SK-N-SH treated with all-trans-retinoic acid at 6 μM for 48 hours (cell line): Measurements from ENCODE around the gene FBXL19.

Experiments used
- BACH2 ChIP-seq: fragments of 250-450 bp; sonication (Bioruptor Pico); IDR thresholded peaks from 2 replicates; pipeline ENCODE4 v1.9.0; 2021; ENCODE audit warnings: mild to moderate bottlenecking, borderline replicate concordance
- CREB5 ChIP-seq: fragments of 250-450 bp; sonication (Bioruptor Pico); IDR thresholded peaks from 2 replicates; pipeline ENCODE4 v1.5.1; 2020; ENCODE audit warnings: low read depth, mild to moderate bottlenecking, moderate library complexity
- ESRRG ChIP-seq: fragments of 250-450 bp; sonication (Bioruptor Pico); IDR thresholded peaks from 2 replicates; pipeline ENCODE4 v1.6.1; 2021; ENCODE audit warnings: mild to moderate bottlenecking
- ISL1 ChIP-seq: fragments of 250-450 bp; sonication (Bioruptor Pico); IDR thresholded peaks from 2 replicates; pipeline ENCODE4 v2.1.2; 2022; ENCODE audit warnings: mild to moderate bottlenecking, moderate library complexity
- OSR1 ChIP-seq: fragments of 250-450 bp; sonication (Bioruptor Pico); IDR thresholded peaks from 2 replicates; pipeline ENCODE4 v1.8.0; 2022; ENCODE audit warnings: moderate library complexity, mild to moderate bottlenecking, inconsistent platforms
- PATZ1 ChIP-seq: fragments of 250-450 bp; sonication (Bioruptor Pico); IDR thresholded peaks from 2 replicates; pipeline ENCODE4 v1.8.0; 2020; ENCODE audit warnings: mild to moderate bottlenecking, moderate library complexity, borderline replicate concordance
- POU6F1 ChIP-seq: fragments of 250-450 bp; sonication (Bioruptor Pico); IDR thresholded peaks from 2 replicates; pipeline ENCODE4 v1.8.0; 2021; ENCODE audit warnings: low read depth, mild to moderate bottlenecking, moderate library complexity, borderline replicate concordance
- PPARA ChIP-seq: fragments of 250-450 bp; sonication (Bioruptor Pico); IDR thresholded peaks from 2 replicates; pipeline ENCODE4 v1.5.0; 2020; ENCODE audit warnings: mild to moderate bottlenecking, borderline replicate concordance
- TCF4 ChIP-seq: fragments of 250-450 bp; sonication (Bioruptor Pico); IDR thresholded peaks from 2 replicates; pipeline ENCODE4 v1.8.0; 2021; ENCODE audit warnings: mild to moderate bottlenecking, moderate library complexity, borderline replicate concordance
- TOX ChIP-seq: fragments of 250-450 bp; sonication (Bioruptor Pico); IDR thresholded peaks from 2 replicates; pipeline ENCODE4 v1.8.0; 2021; ENCODE audit warnings: mild to moderate bottlenecking, moderate library complexity, borderline replicate concordance
- ZFP3 ChIP-seq: fragments of 250-450 bp; sonication (Bioruptor Pico); IDR thresholded peaks from 2 replicates; pipeline ENCODE4 v1.5.0; 2020; ENCODE audit warnings: mild to moderate bottlenecking, moderate library complexity
- ZFP30 ChIP-seq: fragments of 450-650 bp; formaldehyde crosslinking; IDR thresholded peaks from 2 replicates; pipeline ENCODE4 v1.5.0; 2022; ENCODE audit warnings: mild to moderate bottlenecking, moderate library complexity
- ZNF565 ChIP-seq: fragments of 450-650 bp; formaldehyde crosslinking; conservative IDR thresholded peaks from 2 replicates; pipeline ENCODE4 v1.5.0; 2020; ENCODE audit warnings: low read depth, mild to moderate bottlenecking, moderate library complexity
- ZNF70 ChIP-seq: fragments of 450-650 bp; formaldehyde crosslinking; IDR thresholded peaks from 2 replicates; pipeline ENCODE4 v1.5.0; 2020; ENCODE audit warnings: mild to moderate bottlenecking, moderate library complexity

- TF ChIP-seq PATZ1 (CRISPR knock-in tag) = no peak
- no peak for TF ChIP-seq CREB5 (CRISPR knock-in tag)
- TF ChIP-seq PPARA (CRISPR knock-in tag) = no peak
- no peak for TF ChIP-seq ZNF70 (CRISPR knock-in tag)
- TF ChIP-seq ZNF565 = no peak
- no peak for TF ChIP-seq ZFP30 (CRISPR knock-in tag)
- TF ChIP-seq TOX (CRISPR knock-in tag) = no peak
- TF ChIP-seq ZFP3 (CRISPR knock-in tag) = no peak
- no peak for TF ChIP-seq BACH2 (CRISPR knock-in tag)
- no peak for TF ChIP-seq POU6F1 (CRISPR knock-in tag)
- no peak for TF ChIP-seq TCF4
- TF ChIP-seq ISL1 (CRISPR knock-in tag) = no peak
- TF ChIP-seq OSR1 (CRISPR knock-in tag) = no peak
- TF ChIP-seq ESRRG (CRISPR knock-in tag) = no peak
Measured at GRCh38 chr16:30893417-30893743, 30.0 kb upstream of the FBXL19 start.
